ENCODE results near the gene STX5.
"Not testable (repeated sequence)": the region's sequence is repeated elsewhere in the genome, so short reads cannot be mapped to it uniquely, and the experiment has no call there.

STX5 gene

DNA sequence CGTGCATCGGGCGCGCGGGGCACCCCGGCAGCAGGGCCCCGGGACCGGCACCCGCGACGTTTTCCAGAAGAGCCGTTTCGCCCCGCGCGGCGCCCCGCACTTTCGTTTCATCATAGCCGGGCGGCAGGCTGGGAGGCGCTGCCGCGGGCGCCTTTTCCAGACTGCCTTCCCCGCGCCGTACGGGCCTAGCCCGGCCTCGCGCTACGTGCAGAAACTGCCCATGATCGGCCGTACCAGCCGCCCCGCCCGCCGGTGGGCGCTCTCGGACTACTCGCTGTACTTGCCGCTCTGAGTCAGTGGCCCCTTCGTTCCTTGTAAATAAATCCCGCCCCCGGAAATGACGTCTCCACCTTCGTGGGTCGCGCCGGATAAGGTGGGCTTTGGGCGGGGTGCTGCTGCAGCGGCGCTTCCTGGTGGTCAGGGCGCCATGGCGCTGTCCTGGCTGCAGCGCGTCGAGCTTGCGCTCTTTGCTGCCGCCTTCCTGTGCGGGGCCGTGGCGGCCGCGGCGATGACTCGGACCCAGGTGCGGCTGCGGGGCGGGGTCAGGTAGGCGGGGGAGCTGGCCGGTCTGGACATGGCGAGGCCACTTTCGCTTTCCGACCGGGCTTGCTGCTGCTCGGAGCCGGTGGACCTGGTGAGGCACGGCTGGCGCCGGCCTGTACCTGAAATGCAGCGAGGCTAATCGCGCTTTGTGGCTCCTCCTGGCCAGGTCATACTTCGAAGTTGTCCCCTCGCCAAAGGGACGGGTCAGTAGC is 44.7 kb downstream of the STX5 start, which contains the start of gene TMEM179B:
Gene TMEM179B (plus strand): TSS at position 398 of the 755 bp plus-strand sequence. CDS start 30 bp downstream, at position 428.
- no peaks in the 10 kb centered on the region for H3K9me3 ChIP-seq (ENCODE audit: low read length)
- H3K4me1 ChIP-seq (ENCODE audit: insufficient read depth, low read length), result peaks cover 27% of the 10 kb centered on the region
- H3K4me3 ChIP-seq (ENCODE audit: low read depth in 1 of 2, low read length in 2 of 2), result peak within 1 kb of the TSS; percentile 69 to 100
- peak within 1 kb of the TSS; percentile 87 for H3K27ac ChIP-seq (ENCODE audit: low read depth, low read length)
- H3K9ac ChIP-seq (ENCODE audit: low read length), result peak within 1 kb of the TSS; percentile 97
- no peaks in the 10 kb centered on the region for H3K27me3 ChIP-seq (ENCODE audit: control insufficient read depth in 1 of 2, insufficient read depth in 2 of 2, low read length in 2 of 2)
- H3K36me3 ChIP-seq (ENCODE audit: insufficient read depth, low read length), result peaks cover 33% of the 10 kb centered on the region

DNA sequence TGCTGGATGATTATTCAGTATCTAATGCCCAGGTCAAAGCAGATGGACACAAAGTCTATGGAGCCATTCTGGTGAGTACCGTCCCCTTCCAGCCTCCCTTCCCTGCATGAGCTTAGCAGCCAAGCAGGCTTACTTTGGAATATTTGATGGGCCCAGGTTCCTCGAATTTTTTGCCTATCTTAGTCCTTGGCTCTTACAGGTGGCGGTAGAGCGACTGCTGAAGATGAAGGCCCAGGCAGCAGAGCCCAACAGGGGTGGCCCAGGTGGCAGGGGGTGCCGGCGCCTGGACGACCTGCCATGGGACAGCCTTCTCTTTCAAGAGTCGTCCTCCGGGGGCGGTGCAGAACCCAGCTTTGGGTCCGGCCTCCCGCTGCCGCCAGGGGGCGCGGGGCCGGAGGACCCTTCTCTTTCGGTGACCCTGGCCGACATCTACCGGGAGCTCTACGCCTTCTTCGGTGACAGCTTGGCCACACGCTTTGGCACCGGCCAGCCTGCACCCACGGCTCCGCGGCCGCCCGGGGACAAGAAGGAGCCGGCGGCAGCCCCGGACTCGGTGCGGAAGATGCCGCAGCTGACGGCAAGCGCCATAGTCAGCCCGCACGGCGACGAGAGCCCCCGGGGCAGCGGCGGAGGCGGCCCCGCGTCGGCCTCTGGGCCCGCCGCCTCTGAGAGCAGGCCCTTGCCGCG is 45.4 kb downstream of the STX5 start:
- H3K27ac ChIP-seq (ENCODE audit: low read depth, low read length), result peak overlapping the region; percentile 87
- H3K27me3 ChIP-seq (ENCODE audit: control insufficient read depth in 1 of 2, insufficient read depth in 2 of 2, low read length in 2 of 2), result no peaks in the 10 kb centered on the region
- H3K9ac ChIP-seq (ENCODE audit: low read length), result peak overlapping the region; percentile 97
- H3K4me1 ChIP-seq (ENCODE audit: insufficient read depth, low read length), result peaks cover 24% of the 10 kb centered on the region
- H3K9me3 ChIP-seq (ENCODE audit: low read length), result no peaks in the 10 kb centered on the region
- peak overlapping the region; percentile 69 to 100 for H3K4me3 ChIP-seq (ENCODE audit: low read depth in 1 of 2, low read length in 2 of 2)
- H3K36me3 ChIP-seq (ENCODE audit: insufficient read depth, low read length), result peaks cover 34% of the 10 kb centered on the region

DNA sequence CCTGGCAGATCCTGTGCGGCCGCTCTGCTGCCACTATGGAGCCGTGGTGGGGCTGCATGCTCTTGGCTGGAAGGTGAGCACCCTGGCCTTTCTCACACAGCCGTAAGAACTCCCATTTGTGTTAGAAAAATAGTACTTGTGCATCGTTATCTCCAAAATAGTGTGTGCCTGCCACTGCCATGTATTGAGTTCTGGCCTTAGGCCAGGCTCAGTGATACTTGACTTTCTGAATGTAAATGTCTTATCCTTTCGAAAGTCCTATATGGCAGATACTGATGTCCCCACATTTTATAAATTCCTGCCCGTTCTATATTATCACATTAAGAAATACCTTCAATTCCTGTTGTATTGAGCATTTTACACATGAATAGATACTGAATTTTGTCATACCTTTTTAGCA is 49.1 kb downstream of the STX5 start:
- H3K4me3 ChIP-seq (ENCODE audit: low read depth in 1 of 2, low read length in 2 of 2), result no peak overlapping the region
- H3K36me3 ChIP-seq (ENCODE audit: insufficient read depth, low read length), result peaks cover 22% of the 10 kb centered on the region
- no peak overlapping the region for H3K27ac ChIP-seq (ENCODE audit: low read depth, low read length)
- H3K9ac ChIP-seq (ENCODE audit: low read length), result no peak overlapping the region
- peaks cover 12% of the 10 kb centered on the region for H3K4me1 ChIP-seq (ENCODE audit: insufficient read depth, low read length)
- H3K27me3 ChIP-seq (ENCODE audit: control insufficient read depth in 1 of 2, insufficient read depth in 2 of 2, low read length in 2 of 2), result no peaks in the 10 kb centered on the region
- no peaks in the 10 kb centered on the region for H3K9me3 ChIP-seq (ENCODE audit: low read length)

DNA sequence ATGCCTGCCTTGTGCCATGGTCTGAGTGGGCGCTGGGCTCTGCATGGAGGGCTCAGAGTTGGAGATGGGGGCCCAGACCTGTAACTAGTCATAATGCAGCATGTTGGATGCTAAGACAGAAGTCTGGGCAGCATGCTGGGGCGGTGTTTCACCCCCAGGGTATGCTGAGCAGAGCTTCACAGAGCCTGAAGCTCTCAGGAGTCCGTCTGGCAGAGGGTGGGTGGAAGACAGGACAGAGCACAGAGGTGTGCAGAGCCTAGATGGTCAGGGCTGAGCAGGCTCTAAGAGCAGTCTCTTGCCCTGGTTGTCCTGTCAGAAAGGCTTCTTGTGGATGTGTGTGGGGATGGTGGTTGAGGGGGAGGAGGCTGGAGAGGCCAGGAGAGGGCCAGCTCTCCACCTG is 53.4 kb downstream of the STX5 start:
- Histone ChIP-seq H3K4me1 (ENCODE audit: insufficient read depth, low read length) (no peaks in the 10 kb centered on the region), H3K9me3 (ENCODE audit: low read length) (no peaks in the 10 kb centered on the region), H3K27ac (ENCODE audit: low read depth, low read length) (no peak overlapping the region), H3K36me3 (ENCODE audit: insufficient read depth, low read length) (peaks cover 44% of the 10 kb centered on the region), H3K9ac (ENCODE audit: low read length) (no peak overlapping the region), H3K27me3 (ENCODE audit: control insufficient read depth in 1 of 2, insufficient read depth in 2 of 2, low read length in 2 of 2) (no peaks in the 10 kb centered on the region), H3K4me3 (ENCODE audit: low read depth in 1 of 2, low read length in 2 of 2) (no peak overlapping the region)

DNA sequence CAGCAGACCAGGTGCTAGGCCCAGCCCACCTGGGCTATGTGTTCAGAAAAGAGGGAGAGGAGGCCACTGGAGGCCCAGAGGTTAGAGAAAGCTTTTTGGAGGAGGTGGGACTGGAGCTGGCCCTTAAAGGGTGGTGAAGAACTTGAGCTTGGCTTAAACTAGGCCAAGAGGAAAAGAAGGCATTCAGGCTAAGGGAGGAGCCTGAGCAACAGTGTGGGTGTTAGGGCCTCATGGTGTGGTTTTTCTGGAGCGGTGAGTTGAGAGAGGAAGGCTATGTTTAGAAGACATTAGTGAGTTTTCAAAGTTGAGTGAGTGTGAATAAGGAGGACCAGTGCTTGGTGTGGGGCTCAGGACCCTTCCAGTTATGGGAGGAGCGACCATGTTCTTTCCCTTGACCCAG is 54.5 kb downstream of the STX5 start:
- no peak overlapping the region for H3K4me3 ChIP-seq (ENCODE audit: low read depth in 1 of 2, low read length in 2 of 2)
- no peaks in the 10 kb centered on the region for H3K4me1 ChIP-seq (ENCODE audit: insufficient read depth, low read length)
- H3K9ac ChIP-seq (ENCODE audit: low read length), result no peak overlapping the region
- no peak overlapping the region for H3K27ac ChIP-seq (ENCODE audit: low read depth, low read length)
- H3K36me3 ChIP-seq (ENCODE audit: insufficient read depth, low read length), result peaks cover 38% of the 10 kb centered on the region
- H3K9me3 ChIP-seq (ENCODE audit: low read length), result no peaks in the 10 kb centered on the region
- no peaks in the 10 kb centered on the region for H3K27me3 ChIP-seq (ENCODE audit: control insufficient read depth in 1 of 2, insufficient read depth in 2 of 2, low read length in 2 of 2)

DNA sequence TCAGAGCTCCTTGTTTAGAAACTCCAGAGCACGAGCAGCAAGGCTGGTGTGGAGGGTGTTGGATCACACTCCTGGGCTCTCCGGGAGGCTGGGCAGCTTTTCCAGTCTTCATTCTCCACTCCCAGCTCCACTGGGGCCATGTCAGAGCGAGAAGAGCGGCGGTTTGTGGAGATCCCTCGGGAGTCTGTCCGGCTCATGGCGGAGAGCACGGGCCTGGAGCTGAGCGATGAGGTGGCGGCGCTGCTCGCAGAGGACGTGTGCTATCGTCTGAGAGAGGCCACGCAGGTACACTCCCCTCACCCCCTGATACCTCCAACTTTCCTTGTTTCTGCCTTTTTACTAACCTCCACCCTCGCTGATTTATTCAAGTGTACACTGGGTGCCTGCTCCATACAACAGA is 56.2 kb downstream of the STX5 start:
- H3K36me3 ChIP-seq (ENCODE audit: insufficient read depth, low read length), result peaks cover 33% of the 10 kb centered on the region
- no peaks in the 10 kb centered on the region for H3K9me3 ChIP-seq (ENCODE audit: low read length)
- no peaks in the 10 kb centered on the region for H3K27me3 ChIP-seq (ENCODE audit: control insufficient read depth in 1 of 2, insufficient read depth in 2 of 2, low read length in 2 of 2)
- H3K4me3 ChIP-seq (ENCODE audit: low read depth in 1 of 2, low read length in 2 of 2), result no peak overlapping the region
- H3K27ac ChIP-seq (ENCODE audit: low read depth, low read length), result no peak overlapping the region
- H3K9ac ChIP-seq (ENCODE audit: low read length), result no peak overlapping the region
- peaks cover 6% of the 10 kb centered on the region for H3K4me1 ChIP-seq (ENCODE audit: insufficient read depth, low read length)

DNA sequence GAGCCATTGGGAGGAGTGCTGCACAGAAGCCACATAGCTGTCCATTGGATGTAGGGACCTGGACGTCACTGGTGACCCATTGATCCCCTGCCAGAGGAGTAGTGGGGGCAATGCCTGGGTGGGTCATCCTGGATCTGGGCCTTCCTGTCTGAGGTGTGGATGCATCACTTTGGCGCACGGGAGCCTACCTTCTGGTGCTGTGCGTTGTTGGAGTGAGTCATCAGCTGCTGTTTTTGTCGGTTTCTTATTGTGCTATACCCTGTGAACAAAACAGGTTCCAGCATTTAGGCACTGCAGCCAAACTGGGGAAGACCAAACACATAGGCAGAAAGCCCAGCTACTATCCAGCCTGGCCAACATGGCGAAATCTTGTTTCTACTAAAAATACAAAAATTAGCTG is 57.4 kb downstream of the STX5 start:
- H3K4me3 ChIP-seq (ENCODE audit: low read depth in 1 of 2, low read length in 2 of 2), result no peak overlapping the region
- peaks cover 19% of the 10 kb centered on the region for H3K4me1 ChIP-seq (ENCODE audit: insufficient read depth, low read length)
- H3K9ac ChIP-seq (ENCODE audit: low read length), result no peak overlapping the region
- no peaks in the 10 kb centered on the region for H3K9me3 ChIP-seq (ENCODE audit: low read length)
- peaks cover 33% of the 10 kb centered on the region for H3K36me3 ChIP-seq (ENCODE audit: insufficient read depth, low read length)
- no peak overlapping the region for H3K27ac ChIP-seq (ENCODE audit: low read depth, low read length)
- no peaks in the 10 kb centered on the region for H3K27me3 ChIP-seq (ENCODE audit: control insufficient read depth in 1 of 2, insufficient read depth in 2 of 2, low read length in 2 of 2)

DNA sequence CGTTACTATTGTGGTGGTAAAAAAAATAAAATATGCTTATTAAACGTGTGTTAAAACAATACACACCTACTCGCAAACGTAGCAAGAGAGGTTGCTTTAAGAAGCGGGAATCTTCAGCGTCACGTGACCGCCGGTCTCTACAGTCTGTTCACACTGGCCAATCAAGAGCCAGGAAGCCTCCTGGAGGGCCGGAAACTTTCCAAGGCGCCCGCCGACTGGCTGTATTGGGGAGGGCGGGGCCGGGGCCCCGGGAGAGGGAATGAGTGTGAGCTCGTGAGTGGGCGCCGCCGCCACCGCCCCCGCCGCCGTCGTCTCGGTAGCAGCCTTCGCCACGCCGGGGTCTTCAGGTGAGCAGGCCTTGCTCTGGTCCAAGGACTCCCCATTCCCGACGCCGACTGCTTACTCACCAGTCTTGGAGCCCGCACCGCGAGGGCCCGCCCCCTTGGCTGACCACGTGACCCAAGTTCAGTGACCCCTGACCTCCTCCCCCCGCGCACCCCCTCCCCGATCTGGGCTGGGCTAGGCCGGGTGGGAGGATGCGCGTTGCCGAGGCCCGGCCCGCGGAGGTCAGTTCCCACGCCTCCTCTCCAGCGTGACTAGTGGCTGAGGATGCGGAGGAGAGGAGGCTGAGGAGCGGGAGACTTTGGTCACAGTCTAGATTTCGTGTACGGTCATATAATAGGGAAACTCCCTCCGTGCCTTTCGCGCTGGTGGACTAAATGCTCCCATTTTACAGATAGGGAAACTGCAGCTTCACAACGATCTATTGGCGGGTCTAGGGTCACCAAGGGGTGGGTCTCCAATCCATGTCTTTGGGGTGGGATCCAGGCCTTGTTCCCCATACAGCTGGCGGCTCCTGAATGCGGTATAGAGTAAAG is 60.5 kb downstream of the STX5 start, which contains the start of gene TAF6L:
Gene TAF6L (plus strand): TSS at position 253 of the 878 bp plus-strand sequence. CDS start 4,388 bp downstream, outside the sequence.
- Histone ChIP-seq H3K9ac (ENCODE audit: low read length) (peak within 1 kb of the TSS; percentile 66), H3K4me1 (ENCODE audit: insufficient read depth, low read length) (peaks cover 19% of the 10 kb centered on the region), H3K4me3 (ENCODE audit: low read depth in 1 of 2, low read length in 2 of 2) (peak within 1 kb of the TSS; percentile 68 to 87), H3K27ac (ENCODE audit: low read depth, low read length) (peak within 1 kb of the TSS; percentile 82), H3K36me3 (ENCODE audit: insufficient read depth, low read length) (peaks cover 17% of the 10 kb centered on the region), H3K9me3 (ENCODE audit: low read length) (no peaks in the 10 kb centered on the region), H3K27me3 (ENCODE audit: control insufficient read depth in 1 of 2, insufficient read depth in 2 of 2, low read length in 2 of 2) (no peaks in the 10 kb centered on the region)

DNA sequence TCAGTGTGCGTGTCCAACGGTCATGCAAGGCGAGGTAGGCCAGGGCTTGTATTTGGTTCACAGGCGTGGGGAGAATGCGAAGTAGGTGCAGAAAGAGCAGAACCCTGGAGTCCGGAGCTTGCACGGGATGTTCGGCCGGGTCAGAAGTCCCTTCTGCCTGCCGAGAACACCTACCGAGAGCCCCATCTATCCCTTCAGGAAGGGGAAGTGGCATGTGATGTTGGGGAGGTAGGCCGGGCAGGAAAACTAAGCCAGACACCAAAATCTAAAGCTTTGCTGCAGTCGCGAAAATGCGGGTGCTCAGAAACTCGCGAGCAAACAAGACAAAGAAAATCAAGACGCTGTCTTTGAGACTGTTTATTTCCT is 61.1 kb downstream of the STX5 start:
- H3K36me3 ChIP-seq (ENCODE audit: insufficient read depth, low read length), result peaks cover 16% of the 10 kb centered on the region
- H3K4me1 ChIP-seq (ENCODE audit: insufficient read depth, low read length), result peaks cover 19% of the 10 kb centered on the region
- H3K27me3 ChIP-seq (ENCODE audit: control insufficient read depth in 1 of 2, insufficient read depth in 2 of 2, low read length in 2 of 2), result no peaks in the 10 kb centered on the region
- peak overlapping the region; percentile 82 for H3K27ac ChIP-seq (ENCODE audit: low read depth, low read length)
- H3K9ac ChIP-seq (ENCODE audit: low read length), result peak overlapping the region; percentile 12
- H3K4me3 ChIP-seq (ENCODE audit: low read depth in 1 of 2, low read length in 2 of 2), result peak overlapping the region; percentile 68 to 87
- H3K9me3 ChIP-seq (ENCODE audit: low read length), result no peaks in the 10 kb centered on the region

DNA sequence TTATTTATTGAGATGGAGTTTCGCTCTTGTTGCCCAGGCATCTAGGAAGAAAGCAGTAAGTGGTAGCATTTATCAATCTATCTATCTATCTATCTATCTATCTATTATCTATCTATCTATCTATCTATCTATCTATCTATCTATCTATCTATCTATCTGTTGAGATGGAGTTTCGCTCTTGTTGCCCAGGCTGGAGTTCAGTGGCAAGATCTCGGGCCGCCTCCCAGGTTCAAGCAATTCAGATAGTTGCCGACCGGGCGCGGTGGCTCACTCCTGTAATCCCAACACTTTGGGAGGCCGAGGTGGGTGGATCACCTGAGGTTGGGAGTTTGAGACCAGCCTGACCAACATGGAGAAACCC is 71.0 kb downstream of the STX5 start:
- not testable (repeated sequence) for H3K27ac ChIP-seq (ENCODE audit: low read depth, low read length); H3K9me3 ChIP-seq (ENCODE audit: low read length); H3K36me3 ChIP-seq (ENCODE audit: insufficient read depth, low read length); H3K4me3 ChIP-seq (ENCODE audit: low read depth in 1 of 2, low read length in 2 of 2); H3K9ac ChIP-seq (ENCODE audit: low read length); H3K27me3 ChIP-seq (ENCODE audit: control insufficient read depth in 1 of 2, insufficient read depth in 2 of 2, low read length in 2 of 2)
- peaks cover 11% of the 10 kb centered on the region for H3K4me1 ChIP-seq (ENCODE audit: insufficient read depth, low read length)
